Neural progenitor cell (in vitro differentiated cells): ENCODE data around the gene ARHGAP23.

Experiments
- CTCF ChIP-seq: fragments of 200-600 bp; sonication (generic); IDR thresholded peaks from 2 replicates; pipeline ENCODE4 v1.5.1; 2017; ENCODE audit warnings: antibody characterized with exemption, mild to moderate bottlenecking
- EZH2 ChIP-seq: fragments of 200-600 bp; sonication (generic); IDR thresholded peaks from 2 replicates; pipeline ENCODE4 v1.6.1; 2017; ENCODE audit warnings: antibody characterized with exemption, mild to moderate bottlenecking, moderate library complexity

- no peak for TF ChIP-seq CTCF
- TF ChIP-seq EZH2 = no peak
Measured at GRCh38 chr17:38436386-38436785, 8.1 kb downstream of the ARHGAP23 start.
